ENCODE measurements around the gene TCF23.
A peak's percentile ranks its signal among the peaks of the same experiment; 100 is the strongest.

Gene TCF23

GRCh38 chr2:27128668-27129571 is 19.9 kb upstream of the TCF23 start:
- DNase-seq = no peak

DNA sequence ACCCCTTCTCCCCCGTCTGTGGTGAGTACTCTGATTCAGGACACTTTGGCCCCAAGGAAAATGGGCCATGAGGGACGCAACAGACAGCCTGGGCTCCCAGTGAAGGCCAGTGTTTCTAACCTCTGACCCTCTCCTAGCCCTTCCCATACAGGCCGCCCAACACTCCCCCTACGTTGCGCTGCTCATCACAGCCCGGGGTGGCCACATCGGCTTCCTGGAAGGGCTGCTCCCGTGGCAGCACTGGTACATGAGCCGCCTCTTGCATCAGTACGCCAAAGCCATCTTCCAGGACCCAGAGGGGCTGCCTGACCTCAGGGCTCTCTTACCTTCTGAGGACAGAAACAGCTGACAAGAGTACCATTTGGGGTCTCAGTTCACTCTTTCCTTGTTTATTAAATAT is 18.4 kb upstream of the TCF23 start:
- no peak for DNase-seq

DNA sequence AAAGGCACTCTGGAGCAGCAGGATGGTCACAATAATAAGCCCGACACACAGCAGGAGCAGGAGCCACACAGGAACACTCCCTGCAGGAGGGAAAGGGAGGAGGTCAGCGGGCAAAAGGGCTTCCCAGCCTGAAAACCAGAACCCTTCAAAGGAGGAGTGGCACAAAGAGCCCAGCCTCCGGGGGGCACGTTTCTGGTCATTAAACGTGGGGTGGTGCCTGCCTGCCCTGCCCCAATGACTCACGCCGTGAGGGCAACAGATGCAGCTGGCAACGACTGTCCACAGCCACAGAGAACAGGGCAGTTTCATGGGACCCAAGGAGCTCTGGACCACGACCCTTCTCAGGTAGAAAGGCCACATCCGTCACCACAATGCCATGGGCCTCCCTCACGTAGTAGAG is 17.4 kb upstream of the TCF23 start:
- DNase-seq = no peak

DNA sequence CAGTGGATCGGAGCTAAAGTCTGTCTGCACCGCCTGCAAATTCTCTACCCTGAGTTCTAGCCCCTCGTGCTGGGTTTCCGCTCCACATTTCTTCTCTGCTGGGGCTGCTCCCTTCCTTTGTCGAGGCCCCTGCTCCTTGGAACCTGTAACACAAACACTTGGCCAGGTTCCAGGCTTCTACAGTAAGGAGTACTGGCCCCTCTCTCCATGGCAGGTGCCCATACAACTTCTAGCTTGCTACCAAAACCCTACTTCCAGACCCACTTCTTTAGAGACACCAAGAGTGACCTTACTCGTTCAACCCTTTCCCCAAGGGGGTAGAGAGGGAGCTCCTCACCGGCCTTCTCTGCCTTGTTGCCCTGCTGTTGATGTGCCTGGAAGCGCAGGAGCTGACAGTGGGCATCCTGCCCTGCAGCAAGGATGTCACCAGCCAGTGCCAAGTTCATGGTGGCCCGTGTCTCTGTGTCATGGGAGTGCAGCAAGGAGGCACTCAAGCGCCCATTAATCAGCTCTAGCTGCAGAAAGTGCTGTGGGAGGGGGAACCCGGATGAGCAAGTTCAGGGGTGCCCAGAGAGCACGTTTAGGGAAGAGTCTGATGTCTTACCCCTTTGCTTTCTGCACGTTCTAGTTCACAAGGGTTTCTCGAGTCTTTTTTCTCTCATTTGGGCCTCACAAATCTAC is 15.5 kb upstream of the TCF23 start:
- no peak for DNase-seq

GRCh38 chr2:27133905-27134780 is 14.7 kb upstream of the TCF23 start, which contains the start of gene PREB:
Gene PREB (minus strand): TSS chr2:27134636. CDS start chr2:27134421, 215 bp downstream.
- DNase-seq = peak; percentile 87

- DNase-seq = no peak
These were observed 13.9 kb upstream of the TCF23 start for GRCh38 chr2:27134781-27135477.

DNA sequence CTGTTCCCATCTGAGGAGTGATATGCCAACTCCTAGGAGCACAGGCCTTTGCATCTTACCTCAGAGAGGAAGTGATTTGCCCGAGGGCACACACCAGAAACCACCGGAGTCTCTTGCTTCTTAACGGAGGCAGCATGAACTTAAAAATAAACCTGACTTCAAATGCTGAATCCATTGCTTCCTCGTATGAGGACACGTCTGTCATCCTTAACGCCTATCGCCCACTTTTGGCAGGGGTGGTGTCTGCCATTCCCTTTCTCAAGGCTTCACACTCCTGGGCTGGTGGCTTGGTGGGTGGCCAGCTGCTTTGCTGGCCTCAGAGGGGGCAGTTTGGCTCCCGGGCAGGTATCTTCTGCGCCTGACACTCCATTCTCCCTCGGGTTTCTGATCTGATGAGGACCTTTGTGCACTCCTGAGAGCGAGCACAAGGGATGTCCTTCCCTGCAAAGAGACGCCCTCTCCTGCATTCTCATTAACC is 13.3 kb upstream of the TCF23 start:
- DNase-seq = no peak

- DNase-seq = no peak
These were observed 12.1 kb upstream of the TCF23 start for GRCh38 chr2:27136751-27137150.

DNA sequence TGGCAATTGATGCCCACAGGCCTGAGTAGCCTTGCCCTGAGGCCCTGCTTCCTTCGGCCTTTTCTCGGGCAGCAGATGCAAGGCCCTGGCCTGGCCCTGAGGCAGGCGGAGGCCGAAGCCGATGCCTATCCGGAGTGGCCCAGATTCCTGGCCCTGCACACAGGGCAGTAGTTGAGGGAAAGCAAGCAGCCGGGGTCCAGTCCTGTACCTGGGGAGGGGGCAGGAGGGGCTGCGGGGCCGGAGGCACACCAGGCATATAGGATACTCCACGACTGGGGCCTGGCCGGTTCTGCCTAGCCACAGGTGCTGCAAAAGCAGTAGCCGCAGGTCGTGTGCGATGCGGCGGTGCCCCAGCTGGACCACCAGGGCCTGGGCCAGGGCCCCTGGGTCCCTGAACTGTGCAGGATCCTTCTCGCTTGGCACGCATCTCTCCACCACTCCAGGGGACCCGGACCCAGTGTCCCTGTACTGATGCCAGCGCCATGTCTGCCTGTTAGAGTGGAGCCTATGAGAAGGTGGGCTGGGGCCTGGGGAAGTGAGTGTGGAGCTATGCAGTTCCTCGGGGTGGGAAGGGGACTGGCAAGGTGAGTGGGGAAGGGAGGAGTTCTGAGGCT is 11.4 kb upstream of the TCF23 start:
- no peak for DNase-seq

GRCh38 chr2:27138111-27138510 is 10.7 kb upstream of the TCF23 start:
- DNase-seq = no peak

- DNase-seq = no peak
These were observed 9.5 kb upstream of the TCF23 start, which contains the start of gene PRR30 for GRCh38 chr2:27139310-27139709. Gene PRR30 (minus strand): TSS chr2:27139410. CDS start chr2:27138329, 1,081 bp downstream.

- DNase-seq = no peak
These were observed 5.5 kb upstream of the TCF23 start for GRCh38 chr2:27143285-27143684.

DNA sequence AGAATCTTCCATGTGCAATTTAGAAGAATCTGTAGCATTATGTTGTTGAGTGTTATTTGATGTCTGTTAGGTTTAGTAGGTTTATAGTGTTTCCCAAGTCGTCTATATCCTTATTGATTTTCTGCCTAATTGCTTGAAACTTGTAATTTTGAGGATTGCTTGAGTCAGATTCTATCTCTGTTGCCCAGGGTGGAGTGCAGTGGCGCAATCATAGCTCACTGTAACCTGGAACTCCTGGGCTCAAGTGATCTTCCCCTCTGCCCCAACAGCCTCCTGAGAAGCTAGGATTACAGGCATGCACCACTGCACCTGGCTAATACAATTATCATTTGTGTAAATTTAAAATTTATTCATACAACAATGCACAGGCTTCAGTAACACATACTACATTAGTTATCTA is 3.1 kb upstream of the TCF23 start:
- no peak for DNase-seq

DNA sequence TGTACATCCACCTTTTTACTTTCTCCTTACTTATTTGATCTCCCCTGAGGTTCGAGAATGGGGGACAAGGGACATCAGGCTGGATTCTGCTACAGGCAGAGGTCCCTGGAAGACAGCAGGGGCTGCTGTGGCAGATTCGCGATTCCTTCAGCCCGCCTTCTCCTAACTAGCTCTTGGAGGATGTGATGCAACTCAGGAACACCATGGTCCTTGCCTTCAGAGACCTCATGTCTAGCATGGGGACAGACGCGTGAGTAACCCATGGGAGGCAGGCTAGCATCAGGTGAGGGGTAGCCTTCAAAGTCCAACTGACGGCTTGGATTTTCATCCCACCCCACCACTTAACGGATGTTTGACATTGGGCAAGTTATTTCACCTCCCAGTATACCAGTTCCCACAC is 869 bp upstream of the TCF23 start:
- DNase-seq = no peak

GRCh38 chr2:27149570-27150405 is 984 bp downstream of the TCF23 start:
- no peak for DNase-seq

GRCh38 chr2:27150639-27151230 is 1.9 kb downstream of the TCF23 start:
- DNase-seq = no peak

GRCh38 chr2:27152102-27152795 is 3.4 kb downstream of the TCF23 start:
- DNase-seq = no peak

DNA sequence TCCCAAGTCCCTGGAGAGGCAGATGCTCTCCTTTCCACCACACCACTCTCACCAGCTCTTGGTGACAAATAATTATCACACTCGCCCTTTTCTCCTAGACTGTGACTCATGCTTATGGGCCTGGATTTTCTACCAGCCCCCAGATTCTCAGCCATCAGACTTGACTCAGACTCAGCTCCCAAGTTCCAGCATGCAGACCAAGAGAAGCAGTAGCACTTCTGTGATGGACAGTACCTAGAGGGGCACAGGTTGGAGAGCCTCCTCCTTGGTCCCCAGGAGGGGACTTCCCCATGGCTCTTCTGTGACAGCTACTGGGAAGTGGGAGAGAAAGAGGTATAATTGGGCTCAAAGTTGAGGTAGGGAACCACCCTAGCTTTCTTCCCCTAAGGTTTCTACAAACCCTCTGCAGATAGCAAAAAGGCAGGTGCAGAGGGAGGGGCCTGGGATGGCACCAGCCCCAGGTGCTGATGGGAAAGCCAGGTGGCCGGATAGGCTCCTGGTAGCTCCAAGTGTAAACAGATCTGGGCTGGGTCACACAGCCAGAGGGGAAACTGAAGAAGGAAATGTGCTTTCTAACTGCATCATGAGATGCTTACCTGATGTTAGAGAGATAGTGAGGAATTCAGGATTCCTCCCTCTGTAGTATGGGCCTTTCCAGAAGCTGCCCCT is 4.1 kb downstream of the TCF23 start:
- DNase-seq = peak; percentile 13

DNA sequence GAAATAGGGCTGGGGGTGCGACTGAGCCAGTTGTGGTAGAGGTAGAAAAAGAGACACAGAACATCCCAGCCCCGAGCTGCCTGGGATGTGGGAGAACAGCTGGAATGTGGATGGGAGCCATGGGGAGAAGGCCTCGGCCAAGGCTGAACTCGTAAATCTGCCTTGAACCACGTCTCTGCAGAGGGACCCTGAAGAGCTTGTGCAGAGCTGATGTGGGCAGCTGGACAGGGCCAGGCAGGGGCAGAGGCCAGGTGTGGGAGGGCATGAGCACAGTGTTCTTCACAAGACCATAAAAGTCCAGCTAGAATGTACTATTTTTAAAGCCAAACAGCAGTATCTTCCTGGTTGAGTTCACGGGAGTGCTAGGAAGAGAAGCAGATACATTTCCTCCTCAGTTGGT is 5.7 kb downstream of the TCF23 start:
- no peak for DNase-seq
